ENCODE data around the gene KREMEN1. TPM values are rescaled to one million over a fixed set of nuclear protein-coding genes. Genes with fewer than 3 reads are reported as not detected.
"Not testable (repeated sequence)": the region's sequence is repeated elsewhere in the genome, so short reads cannot be mapped to it uniquely, and the experiment has no call there.

KREMEN1 gene
- total RNA-seq, 1 donor from 2014 or later: 0.20 TPM

- no peak for DNase-seq (ENCODE audit: low read depth in 2 of 2)
Observed at GRCh38 chr22:29078036-29078868, 5.4 kb downstream of the KREMEN1 start.

GRCh38 chr22:29078869-29079207 is 6.0 kb downstream of the KREMEN1 start:
- no peak for DNase-seq (ENCODE audit: low read depth in 2 of 2)

- peak in 1 of 2 donors; percentile 35 for DNase-seq (ENCODE audit: low read depth in 2 of 2)
Observed at GRCh38 chr22:29079218-29079901, 6.5 kb downstream of the KREMEN1 start.

DNA sequence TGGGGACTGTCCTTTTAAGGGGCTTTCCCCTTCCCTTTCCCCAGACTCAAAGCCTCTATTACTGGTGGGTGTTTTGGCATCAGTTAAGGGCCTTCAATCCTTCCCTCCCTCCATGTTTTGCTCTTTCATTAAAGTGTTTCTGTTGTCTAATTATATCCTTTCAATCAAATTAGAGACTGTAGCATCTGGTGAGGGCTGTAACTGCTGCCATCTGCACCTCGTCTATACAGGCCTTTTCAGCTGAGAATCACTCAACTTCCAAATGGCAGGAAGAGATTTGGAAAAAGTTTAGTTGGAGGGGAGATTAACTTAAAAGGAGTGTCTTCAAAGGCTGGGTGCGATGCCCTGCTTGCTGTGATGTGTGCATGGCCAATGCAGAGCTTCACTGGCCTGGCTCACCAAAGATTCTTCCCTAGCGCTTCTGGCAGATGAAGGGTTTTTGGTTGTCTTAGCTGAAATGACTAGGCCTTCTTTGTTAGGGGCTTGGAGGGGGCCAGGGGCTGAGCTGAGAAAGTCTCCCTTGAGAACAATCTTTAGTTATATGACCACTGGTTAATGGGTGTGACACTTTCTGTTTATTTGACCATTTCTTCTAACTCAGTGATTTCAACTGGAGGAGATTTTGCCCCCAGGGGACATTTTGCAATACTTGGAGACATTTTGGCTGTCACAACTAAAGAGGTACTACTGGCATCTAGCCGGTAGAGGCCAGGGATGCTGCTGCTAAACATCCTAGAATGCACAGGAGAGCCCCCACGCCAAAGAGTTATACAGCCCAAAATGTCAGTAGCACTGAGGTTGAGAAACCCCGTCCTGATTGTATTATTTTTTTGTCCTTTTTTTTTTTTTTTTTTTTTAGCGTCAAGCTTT is 7.5 kb downstream of the KREMEN1 start:
- no peak for DNase-seq (ENCODE audit: low read depth in 2 of 2)

DNA sequence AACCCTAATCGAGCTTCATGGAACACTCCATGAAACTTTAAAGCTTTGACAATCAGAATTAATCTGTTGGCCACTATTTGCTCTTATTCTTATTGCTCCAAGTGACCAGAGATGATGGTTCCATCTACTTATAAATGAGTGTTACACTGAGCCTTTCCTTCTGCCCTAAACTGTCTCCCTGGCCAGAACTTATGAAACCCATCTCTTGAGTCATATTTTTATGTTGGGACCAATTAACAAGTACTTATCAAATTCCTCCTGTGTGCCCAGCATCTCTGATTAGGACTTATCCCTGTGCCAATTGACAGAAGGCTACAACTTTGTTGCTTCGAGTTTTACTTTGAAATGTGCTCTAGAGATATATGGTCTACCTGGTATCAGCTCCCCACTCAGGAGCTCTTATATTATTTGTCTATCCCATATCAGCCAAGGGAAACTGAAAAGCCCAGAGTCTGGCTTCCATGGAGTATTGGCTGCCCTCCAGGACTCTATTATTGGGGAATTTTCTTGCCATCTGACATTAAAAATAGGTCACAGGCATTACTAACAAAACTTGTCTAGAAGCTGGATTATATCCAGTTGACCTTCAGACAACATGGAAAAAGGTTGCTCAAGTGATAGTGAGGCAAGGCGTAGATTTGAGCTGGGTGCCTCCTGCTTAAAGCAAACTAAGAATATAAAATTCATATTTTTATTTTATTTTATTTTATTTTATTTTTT is 8.8 kb downstream of the KREMEN1 start:
- peak in 1 of 2 donors; percentile 36 for DNase-seq (ENCODE audit: low read depth in 2 of 2)

- DNase-seq (ENCODE audit: low read depth in 2 of 2): no peak
Observed at GRCh38 chr22:29082826-29083545, 10.2 kb downstream of the KREMEN1 start.

- not testable (repeated sequence) for DNase-seq (ENCODE audit: low read depth in 2 of 2)
Observed at GRCh38 chr22:29083576-29083932, 10.7 kb downstream of the KREMEN1 start.

GRCh38 chr22:29083933-29084591 is 11.2 kb downstream of the KREMEN1 start:
- DNase-seq (ENCODE audit: low read depth in 2 of 2): no peak

GRCh38 chr22:29087012-29087411 is 14.2 kb downstream of the KREMEN1 start:
- DNase-seq (ENCODE audit: low read depth in 2 of 2): no peak

DNA sequence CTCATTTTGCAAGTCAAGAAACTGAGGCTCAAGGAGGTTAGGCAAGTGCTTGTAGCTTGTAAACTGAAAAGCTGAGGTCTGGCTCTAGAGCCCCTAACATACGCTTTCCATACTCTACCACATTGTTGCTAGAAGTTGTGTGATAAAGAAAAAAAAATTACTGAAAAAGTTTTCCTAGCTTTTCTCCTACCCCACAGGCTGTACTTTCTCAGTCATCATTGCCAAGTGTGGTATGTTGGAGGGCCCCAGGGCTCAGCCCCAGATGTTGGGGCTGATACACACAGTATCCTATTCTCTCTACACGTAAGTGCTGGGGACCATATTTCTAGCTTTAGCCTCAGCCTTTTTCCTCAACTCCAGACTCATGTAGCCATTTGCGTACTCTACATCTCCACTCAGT is 16.0 kb downstream of the KREMEN1 start:
- DNase-seq (ENCODE audit: low read depth in 2 of 2): no peak

DNA sequence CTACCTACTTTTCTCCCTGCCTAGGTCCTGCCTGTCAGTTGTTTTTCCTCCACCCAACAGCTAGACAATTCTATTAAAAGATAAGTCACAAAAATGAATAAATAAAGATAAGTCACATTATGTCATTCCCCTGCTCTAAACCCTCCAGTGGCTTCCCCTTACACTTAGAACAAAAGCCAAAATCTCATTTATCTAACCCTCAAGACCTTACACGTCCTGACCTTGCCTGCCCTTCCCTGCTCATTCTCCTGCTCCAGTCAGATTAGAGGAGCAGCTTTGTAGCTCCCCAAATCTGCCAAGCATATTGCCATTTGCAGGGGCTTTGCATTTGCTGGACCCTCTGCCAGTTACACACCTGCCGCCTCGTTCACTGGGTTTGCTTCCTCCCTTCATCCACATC is 16.7 kb downstream of the KREMEN1 start:
- no peak for DNase-seq (ENCODE audit: low read depth in 2 of 2)

DNA sequence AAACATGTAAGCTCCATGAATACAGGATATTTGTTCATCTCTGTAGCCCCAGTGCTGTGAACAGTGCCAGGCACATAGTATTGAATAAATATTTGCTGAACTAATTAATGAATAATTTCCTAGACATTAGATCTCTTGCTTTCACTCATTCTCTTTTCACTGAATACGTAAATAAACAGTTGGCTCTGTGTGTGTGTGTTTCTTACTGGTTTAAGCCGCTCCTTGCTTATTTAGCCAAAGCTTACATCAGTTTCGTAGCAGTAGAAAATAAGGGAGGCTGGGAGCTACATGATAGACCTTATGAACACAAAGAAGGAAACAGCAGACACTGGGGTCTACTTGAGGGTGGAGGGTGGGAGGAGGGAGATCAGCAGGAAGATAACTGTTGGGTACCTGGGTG is 17.2 kb downstream of the KREMEN1 start:
- no peak for DNase-seq (ENCODE audit: low read depth in 2 of 2)

DNA sequence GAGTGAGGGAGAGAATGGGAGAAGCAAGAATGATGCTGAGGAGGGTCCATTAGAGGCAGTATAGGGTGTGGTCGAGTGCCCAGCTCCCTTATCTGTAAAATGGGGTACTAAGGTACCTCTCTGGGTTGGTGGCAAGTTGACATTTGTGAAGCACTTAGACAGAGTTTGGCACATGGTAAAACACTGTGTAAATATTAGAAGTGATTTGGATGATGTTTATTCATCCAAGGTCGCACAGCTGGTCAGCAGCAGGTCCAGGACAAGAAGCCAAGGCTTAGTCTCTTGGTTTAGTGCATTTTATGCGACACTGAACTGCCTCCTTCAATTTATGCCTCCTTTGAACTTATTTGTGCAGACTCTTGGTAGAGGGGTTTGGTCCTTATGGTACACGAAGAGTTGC is 19.4 kb downstream of the KREMEN1 start:
- no peak for DNase-seq (ENCODE audit: low read depth in 2 of 2)

- no peak for DNase-seq (ENCODE audit: low read depth in 2 of 2)
Observed at GRCh38 chr22:29093030-29093429, 20.2 kb downstream of the KREMEN1 start.

GRCh38 chr22:29093501-29094300 is 20.9 kb downstream of the KREMEN1 start:
- DNase-seq (ENCODE audit: low read depth in 2 of 2): peak in 1 of 2 donors; percentile 36

DNA sequence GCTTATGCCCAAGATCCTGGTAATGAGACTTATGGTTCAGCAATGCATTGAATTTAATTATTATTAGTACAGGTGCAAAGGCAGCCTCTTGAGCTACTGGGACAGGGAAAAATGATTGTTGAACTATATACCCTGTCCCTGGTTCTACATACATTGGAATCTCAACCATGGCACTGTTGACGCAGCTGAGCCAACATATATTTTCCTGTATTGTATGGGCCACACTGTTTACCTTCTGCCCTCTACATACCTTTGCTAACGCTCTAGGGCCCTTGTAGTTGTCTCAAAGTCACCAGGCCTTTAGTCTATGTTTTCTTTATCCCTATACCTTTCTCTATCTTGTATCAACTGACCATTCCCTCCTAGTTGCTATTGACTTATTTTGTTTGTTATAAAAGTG is 22.6 kb downstream of the KREMEN1 start:
- DNase-seq (ENCODE audit: low read depth in 2 of 2): no peak

GRCh38 chr22:29096736-29097669 is 24.2 kb downstream of the KREMEN1 start:
- DNase-seq (ENCODE audit: low read depth in 2 of 2): no peak

DNA sequence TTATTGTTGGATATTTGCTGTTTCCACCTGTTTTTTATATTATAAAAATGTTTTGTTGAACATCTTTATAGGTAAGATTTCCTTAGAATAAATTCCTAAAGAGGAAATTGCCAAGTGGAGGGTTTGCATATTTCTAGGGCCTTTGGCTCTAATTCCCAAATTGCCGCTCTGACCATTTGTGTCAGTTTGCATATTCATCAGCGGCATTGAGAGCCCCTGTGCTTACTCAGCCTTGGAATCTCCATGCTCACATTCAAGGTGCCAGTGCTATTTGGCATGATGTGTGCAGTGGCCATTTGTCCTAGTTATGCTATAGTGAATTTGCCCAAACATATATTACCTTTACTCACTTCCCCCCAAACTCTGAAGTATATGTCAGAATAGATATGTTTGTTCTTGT is 25.5 kb downstream of the KREMEN1 start:
- no peak for DNase-seq (ENCODE audit: low read depth in 2 of 2)

All from lung microvascular endothelial cell (primary cell).